Lower leg skin (tissue), 4 donors: ENCODE measurements around the gene CTNND2. TPM values are rescaled to one million over a fixed set of nuclear protein-coding genes. Genes with fewer than 3 reads are reported as not detected.

Experiments
- DNase-seq, 2 donors: peaks; one replicate each; pipeline ENCODE4 v3.0.0-alpha.2; 2019; ENCODE audit warnings: low spot score in 2 of 2
- H3K4me3 ChIP-seq: fragments of 200-600 bp; sonication (generic); 2 replicates; pipeline ENCODE4 v1.5.1; 2017; ENCODE audit warnings: mild to moderate bottlenecking, low read depth; ENCODE audit not compliant: poor library complexity, severe bottlenecking
- POLR2A ChIP-seq, 2 donors: fragments of 450-650 bp; IDR thresholded peaks; one replicate each; pipeline ENCODE4 v1.6.1; 2016 to 2017; ENCODE audit warnings: antibody characterized with exemption in 2 of 2, mild to moderate bottlenecking in 1 of 2, moderate library complexity in 1 of 2
- WGBS, 2 donors: methylation state at CpG; one replicate each; pipeline ENCODE4 v1.1.5; 2018; 5-methylcytosine and 5-hydroxymethylcytosine counted together
- intact Hi-C: fragments of 100-400 bp; cut with DNase I; formaldehyde crosslinking; loops from one replicate; pipeline ENCODE4 v1.15.0; 2023; ENCODE audit warnings: low total_unique reads
- total RNA-seq, 4 donors: library from RNA; depleted of rRNA; stranded (reverse); fragments of >200 nt; gene quantifications; one replicate each; pipeline ENCODE4 v1.1.0, GENCODE V29; 2016
- TF ChIP-seq, protein P1 (sequence below), 3 donors: fragments of 450-650 bp; IDR thresholded peaks; one replicate each; pipeline ENCODE4 v1.5.1; 2016; ENCODE audit warnings: antibody characterized with exemption in 3 of 3, mild to moderate bottlenecking in 3 of 3, moderate library complexity in 2 of 3

CTNND2 gene
- total RNA-seq, 4 donors from 2014 or later, result 0.21 to 2.9 (median 0.55) TPM

DNA sequence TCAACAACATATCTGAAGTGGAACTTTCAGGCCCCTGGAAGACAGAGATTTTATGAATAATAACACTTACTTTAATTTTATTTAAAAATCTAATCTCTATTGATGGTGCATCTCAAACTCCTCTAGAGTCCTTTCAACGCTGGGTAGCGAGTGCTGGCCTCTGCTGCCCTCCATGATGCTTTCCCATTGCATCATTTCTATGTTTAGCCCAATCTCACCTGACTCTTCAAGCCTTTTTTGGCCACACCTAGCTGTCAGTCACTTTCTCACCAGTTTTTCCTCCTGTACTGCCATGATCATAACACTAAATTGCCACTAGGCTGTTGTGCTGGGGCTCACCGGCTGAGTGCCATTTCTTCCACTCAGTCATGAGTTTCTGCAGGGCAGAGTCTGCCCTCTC is 747.1 kb downstream of the CTNND2 start:
- DNase-seq, result no peak
- H3K4me3 ChIP-seq, result no peak overlapping the region
- intact Hi-C loops, result no loop called here
- WGBS, 2 donors, result 80 to 94% methylated on average over 3 of the region's 3 CpGs
- TF ChIP-seq, protein P1, sequence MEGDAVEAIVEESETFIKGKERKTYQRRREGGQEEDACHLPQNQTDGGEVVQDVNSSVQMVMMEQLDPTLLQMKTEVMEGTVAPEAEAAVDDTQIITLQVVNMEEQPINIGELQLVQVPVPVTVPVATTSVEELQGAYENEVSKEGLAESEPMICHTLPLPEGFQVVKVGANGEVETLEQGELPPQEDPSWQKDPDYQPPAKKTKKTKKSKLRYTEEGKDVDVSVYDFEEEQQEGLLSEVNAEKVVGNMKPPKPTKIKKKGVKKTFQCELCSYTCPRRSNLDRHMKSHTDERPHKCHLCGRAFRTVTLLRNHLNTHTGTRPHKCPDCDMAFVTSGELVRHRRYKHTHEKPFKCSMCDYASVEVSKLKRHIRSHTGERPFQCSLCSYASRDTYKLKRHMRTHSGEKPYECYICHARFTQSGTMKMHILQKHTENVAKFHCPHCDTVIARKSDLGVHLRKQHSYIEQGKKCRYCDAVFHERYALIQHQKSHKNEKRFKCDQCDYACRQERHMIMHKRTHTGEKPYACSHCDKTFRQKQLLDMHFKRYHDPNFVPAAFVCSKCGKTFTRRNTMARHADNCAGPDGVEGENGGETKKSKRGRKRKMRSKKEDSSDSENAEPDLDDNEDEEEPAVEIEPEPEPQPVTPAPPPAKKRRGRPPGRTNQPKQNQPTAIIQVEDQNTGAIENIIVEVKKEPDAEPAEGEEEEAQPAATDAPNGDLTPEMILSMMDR (IDR thresholded peaks at IDR 0.05), result no peak
- TF ChIP-seq POLR2A (IDR thresholded peaks at IDR 0.05), result no peak

DNA sequence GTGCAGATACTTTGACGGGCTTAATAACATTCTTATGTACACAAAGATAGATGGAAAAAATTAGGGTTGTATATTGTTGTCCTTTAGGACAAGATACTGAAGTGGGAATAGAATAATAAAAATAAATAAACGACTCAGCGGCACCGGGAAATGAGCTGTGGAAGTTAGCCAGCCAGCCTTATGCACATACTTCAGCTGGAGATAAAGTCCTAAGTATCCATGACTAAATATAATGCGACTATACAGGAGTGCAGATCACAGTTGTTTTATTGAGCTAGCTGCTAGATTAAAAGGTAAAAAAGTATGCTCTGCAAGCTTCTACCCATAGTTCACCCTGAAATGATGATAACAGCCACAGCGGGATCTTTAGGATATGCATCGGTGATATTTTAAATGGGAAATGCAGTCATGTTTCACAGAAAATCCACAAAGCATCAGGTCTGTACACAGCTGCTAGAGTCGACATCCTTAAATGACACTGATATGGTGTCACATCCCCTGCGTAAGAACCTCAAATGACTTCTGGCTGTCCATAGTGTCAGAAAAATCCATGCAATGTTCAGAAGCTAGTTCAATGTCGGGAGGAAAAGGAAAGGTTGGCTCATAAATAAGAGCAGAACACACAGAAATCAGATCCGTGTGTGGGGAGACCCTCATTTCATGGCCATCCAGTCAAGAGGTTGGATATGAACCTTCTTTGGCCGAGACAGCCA is 750.4 kb downstream of the CTNND2 start:
- no peak overlapping the region for H3K4me3 ChIP-seq
- no peak for TF ChIP-seq POLR2A (IDR thresholded peaks at IDR 0.05)
- TF ChIP-seq, protein P1 (IDR thresholded peaks at IDR 0.05), result no peak
- intact Hi-C loops, result no loop called here
- WGBS, 2 donors, result 77% methylated on average over 12 of the region's 12 CpGs
- DNase-seq, result no peak

DNA sequence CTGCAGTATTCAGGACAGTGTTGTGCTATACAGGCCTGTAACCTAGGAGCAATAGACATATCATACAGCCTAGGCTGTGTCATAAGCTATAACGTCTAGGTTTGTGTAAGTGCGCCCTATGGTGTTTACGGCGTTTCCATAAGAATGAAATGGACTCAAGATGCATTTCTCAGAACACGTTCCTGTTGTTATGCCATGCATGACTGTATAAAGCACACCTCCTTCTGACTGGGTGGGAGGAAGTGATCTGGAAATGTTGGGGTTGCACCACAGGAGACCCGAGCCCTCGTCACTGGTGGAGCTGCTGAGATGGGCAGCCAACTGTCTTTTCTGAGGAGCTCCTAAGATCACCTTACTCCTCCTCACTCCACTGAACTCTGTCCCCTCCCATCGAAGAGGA is 751.9 kb downstream of the CTNND2 start:
- TF ChIP-seq, protein P1 (IDR thresholded peaks at IDR 0.05), result no peak
- TF ChIP-seq POLR2A (IDR thresholded peaks at IDR 0.05), result no peak
- no peak for DNase-seq
- 92% methylated on average over 8 of the region's 8 CpGs for WGBS, 2 donors
- intact Hi-C loops, result no loop called here
- H3K4me3 ChIP-seq, result no peak overlapping the region

DNA sequence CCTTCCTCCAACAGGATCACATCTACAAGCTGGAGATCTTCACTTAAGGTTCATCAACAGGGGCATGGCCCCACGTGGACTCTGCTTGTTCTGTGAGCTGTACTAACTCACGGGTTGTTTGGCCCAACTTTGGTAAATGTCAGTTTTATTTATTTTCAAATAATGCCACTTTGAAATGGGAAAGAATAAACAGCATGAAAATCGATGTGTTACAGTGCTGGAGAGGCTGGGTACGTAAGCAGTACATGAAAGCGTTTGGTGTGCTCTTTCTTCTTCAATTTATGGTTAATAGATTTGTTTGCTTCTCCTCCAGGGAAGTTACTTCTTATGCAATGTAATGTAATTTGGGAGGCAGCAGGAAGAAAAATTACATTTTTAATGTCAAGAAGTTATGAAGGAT is 753.3 kb downstream of the CTNND2 start:
- 76 to 79% methylated on average over 5 of the region's 5 CpGs for WGBS, 2 donors
- intact Hi-C loops, result no loop called here
- TF ChIP-seq, protein P1 (IDR thresholded peaks at IDR 0.05), result no peak
- TF ChIP-seq POLR2A (IDR thresholded peaks at IDR 0.05), result no peak
- H3K4me3 ChIP-seq, result no peak overlapping the region
- no peak for DNase-seq

DNA sequence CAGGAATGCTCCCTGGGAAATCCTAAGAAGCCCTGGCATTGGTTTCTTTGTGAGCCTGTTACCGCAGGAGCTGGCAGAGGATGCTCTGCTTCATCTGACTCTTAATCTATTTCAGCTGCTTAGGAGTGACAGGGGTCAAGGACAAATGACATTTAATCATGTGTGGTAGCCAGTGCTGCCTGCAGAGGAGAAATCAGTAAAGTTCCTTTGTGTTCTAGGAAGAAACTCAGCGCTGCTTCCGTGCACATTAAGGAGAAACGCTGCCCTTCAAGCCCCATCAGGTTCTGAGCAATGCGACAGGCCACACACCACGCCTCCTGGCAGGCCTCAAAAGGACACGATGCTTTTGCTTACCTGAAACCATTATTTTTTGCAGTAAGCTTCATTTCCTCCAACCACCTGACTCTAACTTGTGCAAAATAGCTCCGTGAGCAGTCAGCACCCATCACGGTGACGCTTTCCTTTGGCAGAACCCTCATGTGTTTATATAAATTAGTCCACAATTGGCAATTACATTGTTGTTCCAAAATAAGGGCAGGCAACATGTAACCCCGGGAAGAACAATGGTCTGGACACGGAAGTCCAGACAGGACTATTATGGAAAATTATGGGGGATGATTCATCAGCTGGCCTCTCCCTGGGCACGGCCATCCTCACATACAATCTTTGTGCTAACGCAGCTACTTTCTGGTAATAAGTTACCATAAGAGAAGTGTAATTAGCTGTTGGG is 755.3 kb downstream of the CTNND2 start:
- intact Hi-C loops, result no loop called here
- DNase-seq, result no peak
- WGBS, 2 donors, result 73 to 80% methylated on average over 14 of the region's 14 CpGs
- no peak for TF ChIP-seq POLR2A (IDR thresholded peaks at IDR 0.05)
- TF ChIP-seq, protein P1 (IDR thresholded peaks at IDR 0.05), result no peak
- no peak overlapping the region for H3K4me3 ChIP-seq
